ENCODE data around the gene TNIK. TPM values are rescaled to one million over a fixed set of nuclear protein-coding genes. Genes with fewer than 3 reads are reported as not detected.

TNIK gene
- total RNA-seq, 4 donors from 2014 or later, result 32.9 to 52.0 (median 40.2) TPM

GRCh38 chr3:171410186-171410585, 50.0 kb downstream of the TNIK start:
- intact Hi-C loops (cut with DNase I; ENCODE audit: low total_unique reads) (no loop called here), in situ Hi-C loops (cut with MboI; ENCODE audit: low pct_ligation_motif_present in 1 of 4, low pct_unique_long_range_greater_than_20kb in 1 of 4, low sequenced_read_pairs in 3 of 4) (no loop called here)
- Histone ChIP-seq H3K9me3 (no peaks in the 10 kb centered on the region), H3K27me3 (no peaks in the 10 kb centered on the region), H3K36me3 (no peaks in the 10 kb centered on the region), H3K4me3 (no peak overlapping the region), H3K4me1 (peaks cover 0 to 5% (median 0%) of the 10 kb centered on the region in 4 donors), H3K27ac (no peak overlapping the region)
- TF ChIP-seq CTCF (IDR thresholded peaks at IDR 0.05) (no peak), POLR2A (IDR thresholded peaks at IDR 0.05) (no peak), POLR2AphosphoS5 (IDR thresholded peaks at IDR 0.05) (no peak), EP300 (IDR thresholded peaks at IDR 0.05; ENCODE audit: low read depth) (no peak)
- WGBS, 2 donors (ENCODE audit: low coverage in 1 of 2), result 97% methylated on average over 6 of the region's 6 CpGs; no CpG with 5 or more reads in 1 of the 2 donors
- no peak for DNase-seq

GRCh38 chr3:171407759-171408158, 52.4 kb downstream of the TNIK start:
- WGBS, 2 donors (ENCODE audit: low coverage in 1 of 2), result 73 to 79% methylated on average over 3 of the region's 3 CpGs
- TF ChIP-seq CTCF (IDR thresholded peaks at IDR 0.05) (no peak), EP300 (IDR thresholded peaks at IDR 0.05; ENCODE audit: low read depth) (no peak), POLR2A (IDR thresholded peaks at IDR 0.05) (no peak), POLR2AphosphoS5 (IDR thresholded peaks at IDR 0.05) (no peak)
- no peak overlapping the region for H3K27ac ChIP-seq
- intact Hi-C loops (cut with DNase I; ENCODE audit: low total_unique reads) (no loop called here), in situ Hi-C loops (cut with MboI; ENCODE audit: low pct_ligation_motif_present in 1 of 4, low pct_unique_long_range_greater_than_20kb in 1 of 4, low sequenced_read_pairs in 3 of 4) (no loop called here)
- H3K27me3 ChIP-seq, result no peaks in the 10 kb centered on the region
- no peaks in the 10 kb centered on the region for H3K9me3 ChIP-seq
- peaks cover 0 to 18% (median 6%) of the 10 kb centered on the region in 4 donors for H3K4me1 ChIP-seq
- no peak overlapping the region for H3K4me3 ChIP-seq
- no peak for DNase-seq
- no peaks in the 10 kb centered on the region for H3K36me3 ChIP-seq

GRCh38 chr3:171404376-171404967, 55.7 kb downstream of the TNIK start:
- intact Hi-C loops (cut with DNase I; ENCODE audit: low total_unique reads), result no loop called here
- WGBS, 2 donors (ENCODE audit: low coverage in 1 of 2), result 21 to 28% methylated on average over 2 to 3 of the region's 3 CpGs
- Histone ChIP-seq H3K27me3 (no peaks in the 10 kb centered on the region), H3K4me1 (peaks cover 0 to 18% (median 6%) of the 10 kb centered on the region in 4 donors), H3K36me3 (no peaks in the 10 kb centered on the region), H3K27ac (no peak overlapping the region), H3K4me3 (no peak overlapping the region), H3K9me3 (no peaks in the 10 kb centered on the region)
- in situ Hi-C loops (cut with MboI; ENCODE audit: low pct_ligation_motif_present in 1 of 4, low pct_unique_long_range_greater_than_20kb in 1 of 4, low sequenced_read_pairs in 3 of 4), result no loop called here
- DNase-seq, result no peak
- TF ChIP-seq POLR2A (IDR thresholded peaks at IDR 0.05), result no peak
- TF ChIP-seq CTCF (IDR thresholded peaks at IDR 0.05), result no peak
- no peak for TF ChIP-seq POLR2AphosphoS5 (IDR thresholded peaks at IDR 0.05)
- no peak for TF ChIP-seq EP300 (IDR thresholded peaks at IDR 0.05; ENCODE audit: low read depth)

GRCh38 chr3:171402281-171402680, 57.9 kb downstream of the TNIK start:
- Histone ChIP-seq H3K27me3 (no peaks in the 10 kb centered on the region), H3K9me3 (no peaks in the 10 kb centered on the region), H3K4me3 (no peak overlapping the region), H3K36me3 (no peaks in the 10 kb centered on the region), H3K4me1 (peaks cover 0 to 18% (median 6%) of the 10 kb centered on the region in 4 donors), H3K27ac (no peak overlapping the region)
- 88 to 97% methylated on average over 3 of the region's 3 CpGs for WGBS, 2 donors (ENCODE audit: low coverage in 1 of 2)
- intact Hi-C loops (cut with DNase I; ENCODE audit: low total_unique reads), result no loop called here
- TF ChIP-seq CTCF (IDR thresholded peaks at IDR 0.05), result no peak
- no peak for TF ChIP-seq POLR2AphosphoS5 (IDR thresholded peaks at IDR 0.05)
- no peak for TF ChIP-seq POLR2A (IDR thresholded peaks at IDR 0.05)
- no peak for TF ChIP-seq EP300 (IDR thresholded peaks at IDR 0.05; ENCODE audit: low read depth)
- no peak for DNase-seq
- in situ Hi-C loops (cut with MboI; ENCODE audit: low pct_ligation_motif_present in 1 of 4, low pct_unique_long_range_greater_than_20kb in 1 of 4, low sequenced_read_pairs in 3 of 4), result no loop called here
